GM23338 (cell line): ENCODE data around the gene INSM2. TPM values are rescaled to one million over a fixed set of nuclear protein-coding genes. Genes with fewer than 3 reads are reported as not detected.
A peak's percentile ranks its signal among the peaks of the same experiment; 100 is the strongest.

Experiments used
- ATAC-seq: fragments of 200-7000 bp; cut with Tn5 transposase; 3 replicates; pipeline ENCODE4 v1.9.1; 2020
- DNase-seq: peaks from one replicate; pipeline ENCODE4 v3.0.0-alpha.2; 2015; ENCODE audit warnings: low spot score
- H2AFZ ChIP-seq: fragments of 200-600 bp; sonication (generic); 2 replicates; pipeline ENCODE4 v1.8.0; 2016; ENCODE audit warnings: antibody characterized with exemption, mild to moderate bottlenecking, moderate library complexity
- H3F3A ChIP-seq: fragments of 200-600 bp; sonication (generic); replicated peaks from 2 replicates; pipeline ENCODE4 v1.8.0; 2017; ENCODE audit warnings: antibody characterized with exemption, mixed run types, low read depth
- H3K27ac ChIP-seq: fragments of 200-600 bp; sonication (generic); 2 replicates; pipeline ENCODE4 v1.6.1; 2016; ENCODE audit warnings: low read depth
- H3K27me3 ChIP-seq: fragments of 200-600 bp; sonication (generic); 2 replicates; pipeline ENCODE4 v1.8.0; 2016; ENCODE audit warnings: mild to moderate bottlenecking, mixed run types, moderate library complexity; ENCODE audit not compliant: insufficient read depth
- H3K36me3 ChIP-seq: fragments of 200-600 bp; sonication (generic); 2 replicates; pipeline ENCODE4 v1.8.0; 2016; ENCODE audit warnings: mild to moderate bottlenecking; ENCODE audit not compliant: insufficient read depth
- H3K4me1 ChIP-seq: fragments of 200-600 bp; sonication (generic); 2 replicates; pipeline ENCODE4 v1.8.0; 2016; ENCODE audit warnings: mild to moderate bottlenecking, moderate library complexity; ENCODE audit not compliant: insufficient read depth
- H3K4me2 ChIP-seq: fragments of 200-600 bp; sonication (generic); 2 replicates; pipeline ENCODE4 v1.7.1; 2017; ENCODE audit warnings: mixed run types
- H3K4me3 ChIP-seq: fragments of 200-600 bp; sonication (generic); 2 replicates; pipeline ENCODE4 v1.6.1; 2016; ENCODE audit warnings: mixed run types
- H3K79me2 ChIP-seq: fragments of 200-600 bp; sonication (generic); replicated peaks from 2 replicates; pipeline ENCODE4 v1.8.0; 2017; ENCODE audit warnings: mild to moderate bottlenecking; ENCODE audit not compliant: insufficient read depth
- H3K9me2 ChIP-seq: fragments of 200-600 bp; sonication (generic); 2 replicates; pipeline ENCODE4 v1.8.0; 2017; ENCODE audit not compliant: insufficient read depth
- H4K20me1 ChIP-seq: fragments of 200-600 bp; sonication (generic); replicated peaks from 2 replicates; pipeline ENCODE4 v1.8.0; 2017; ENCODE audit warnings: mild to moderate bottlenecking; ENCODE audit not compliant: insufficient read depth
- H3K27ac Mint-ChIP-seq: 2 replicates; pipeline ENCODE4 v1.8.0; 2020; ENCODE audit warnings: inconsistent platforms, mild to moderate bottlenecking, moderate library complexity, mixed read lengths
- H3K27me3 Mint-ChIP-seq: 3 replicates; pipeline ENCODE4 v1.8.0; 2022; ENCODE audit warnings: low read depth, mild to moderate bottlenecking, moderate library complexity, mixed read lengths, inconsistent platforms; ENCODE audit not compliant: insufficient read depth, poor library complexity
- H3K36me3 Mint-ChIP-seq: 3 replicates; pipeline ENCODE4 v1.8.0; 2021; ENCODE audit warnings: low read depth, mild to moderate bottlenecking, inconsistent platforms, moderate library complexity, mixed read lengths
- H3K4me1 Mint-ChIP-seq: 3 replicates; pipeline ENCODE4 v1.8.0; 2020; ENCODE audit warnings: mild to moderate bottlenecking, inconsistent platforms, mixed read lengths
- H3K4me3 Mint-ChIP-seq: 3 replicates; pipeline ENCODE4 v1.8.0; 2021; ENCODE audit warnings: moderate library complexity, mild to moderate bottlenecking, inconsistent platforms, mixed read lengths
- H3K9me3 Mint-ChIP-seq: 3 replicates; pipeline ENCODE4 v1.8.0; 2020; ENCODE audit warnings: moderate library complexity, mild to moderate bottlenecking, inconsistent platforms, mixed read lengths
- EZH2 ChIP-seq: fragments of 200-600 bp; sonication (generic); IDR thresholded peaks from one replicate; pipeline ENCODE4 v1.8.0; 2017; ENCODE audit warnings: antibody characterized with exemption, mild to moderate bottlenecking, low read depth; ENCODE audit not compliant: unreplicated experiment
- POLR2AphosphoS5 ChIP-seq: IDR thresholded peaks from 2 replicates; pipeline ENCODE4 v1.6.1; 2016; ENCODE audit warnings: antibody characterized with exemption, low read depth
- ZNF331 ChIP-seq: fragments of 250-450 bp; sonication (Bioruptor Pico); IDR thresholded peaks from 2 replicates; pipeline ENCODE4 v1.5.0; 2020; ENCODE audit warnings: low read depth, mild to moderate bottlenecking, moderate library complexity
- polyA plus RNA-seq: library from polyadenylated mRNA; unstranded; fragments of >200 nt; fragmentation: Nextera tagmentation; extraction: Ambion mirVana; gene quantifications from 2 replicates; pipeline ENCODE4 v1.2.1, GENCODE V29; 2016
- total RNA-seq: library from RNA; depleted of rRNA; stranded (reverse); fragments of >200 nt; shearing (Covaris generic); gene quantifications from 2 replicates; pipeline ENCODE4 v1.2.3, GENCODE V29; 2014
- TF ChIP-seq, protein P1 (sequence below): IDR thresholded peaks from 2 replicates; pipeline ENCODE4 v1.6.1; 2016; ENCODE audit warnings: antibody characterized with exemption
- TF ChIP-seq, protein P2 (sequence below): fragments of 250-450 bp; sonication (Bioruptor Pico); IDR thresholded peaks from 2 replicates; pipeline ENCODE4 v1.5.0; 2020; ENCODE audit warnings: mild to moderate bottlenecking, moderate library complexity
- TF ChIP-seq, protein P3 (sequence below): IDR thresholded peaks from one replicate; pipeline ENCODE4 v1.6.1; 2018; ENCODE audit warnings: antibody characterized with exemption; ENCODE audit not compliant: unreplicated experiment

INSM2 gene
- total and polyA plus RNA-seq, 2 experiments from 2014 or later = not detected

- Mint-ChIP-seq H3K4me3 (peak overlapping the region; percentile 53), H3K9me3 (no peaks in the 10 kb centered on the region), H3K27me3 (no peaks in the 10 kb centered on the region), H3K4me1 (peaks cover 19% of the 10 kb centered on the region), H3K27ac (peak overlapping the region; percentile 47; the same call in 1 of the 2 replicates), H3K36me3 (no peaks in the 10 kb centered on the region)
- Histone ChIP-seq H3K4me2 (peak overlapping the region; percentile 7; the same call in 1 of the 2 replicates), H3K36me3 (no peaks in the 10 kb centered on the region), H2AFZ (no peak overlapping the region), H3K4me1 (peaks cover 9% of the 10 kb centered on the region), H3K79me2 (no peaks in the 10 kb centered on the region), H3K4me3 (no peak overlapping the region), H4K20me1 (no peaks in the 10 kb centered on the region), H3K27me3 (no peaks in the 10 kb centered on the region), H3K27ac (no peak overlapping the region), H3K9me2 (no peaks in the 10 kb centered on the region), H3F3A (no peaks in the 10 kb centered on the region)
- peak; percentile 91 for ATAC-seq
- TF ChIP-seq ZNF331 (CRISPR knock-in tag) (no peak), EZH2 (no peak), POLR2AphosphoS5 (no peak)
- TF ChIP-seq, protein P1, sequence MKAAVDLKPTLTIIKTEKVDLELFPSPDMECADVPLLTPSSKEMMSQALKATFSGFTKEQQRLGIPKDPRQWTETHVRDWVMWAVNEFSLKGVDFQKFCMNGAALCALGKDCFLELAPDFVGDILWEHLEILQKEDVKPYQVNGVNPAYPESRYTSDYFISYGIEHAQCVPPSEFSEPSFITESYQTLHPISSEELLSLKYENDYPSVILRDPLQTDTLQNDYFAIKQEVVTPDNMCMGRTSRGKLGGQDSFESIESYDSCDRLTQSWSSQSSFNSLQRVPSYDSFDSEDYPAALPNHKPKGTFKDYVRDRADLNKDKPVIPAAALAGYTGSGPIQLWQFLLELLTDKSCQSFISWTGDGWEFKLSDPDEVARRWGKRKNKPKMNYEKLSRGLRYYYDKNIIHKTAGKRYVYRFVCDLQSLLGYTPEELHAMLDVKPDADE = no peak
- TF ChIP-seq, protein P2, sequence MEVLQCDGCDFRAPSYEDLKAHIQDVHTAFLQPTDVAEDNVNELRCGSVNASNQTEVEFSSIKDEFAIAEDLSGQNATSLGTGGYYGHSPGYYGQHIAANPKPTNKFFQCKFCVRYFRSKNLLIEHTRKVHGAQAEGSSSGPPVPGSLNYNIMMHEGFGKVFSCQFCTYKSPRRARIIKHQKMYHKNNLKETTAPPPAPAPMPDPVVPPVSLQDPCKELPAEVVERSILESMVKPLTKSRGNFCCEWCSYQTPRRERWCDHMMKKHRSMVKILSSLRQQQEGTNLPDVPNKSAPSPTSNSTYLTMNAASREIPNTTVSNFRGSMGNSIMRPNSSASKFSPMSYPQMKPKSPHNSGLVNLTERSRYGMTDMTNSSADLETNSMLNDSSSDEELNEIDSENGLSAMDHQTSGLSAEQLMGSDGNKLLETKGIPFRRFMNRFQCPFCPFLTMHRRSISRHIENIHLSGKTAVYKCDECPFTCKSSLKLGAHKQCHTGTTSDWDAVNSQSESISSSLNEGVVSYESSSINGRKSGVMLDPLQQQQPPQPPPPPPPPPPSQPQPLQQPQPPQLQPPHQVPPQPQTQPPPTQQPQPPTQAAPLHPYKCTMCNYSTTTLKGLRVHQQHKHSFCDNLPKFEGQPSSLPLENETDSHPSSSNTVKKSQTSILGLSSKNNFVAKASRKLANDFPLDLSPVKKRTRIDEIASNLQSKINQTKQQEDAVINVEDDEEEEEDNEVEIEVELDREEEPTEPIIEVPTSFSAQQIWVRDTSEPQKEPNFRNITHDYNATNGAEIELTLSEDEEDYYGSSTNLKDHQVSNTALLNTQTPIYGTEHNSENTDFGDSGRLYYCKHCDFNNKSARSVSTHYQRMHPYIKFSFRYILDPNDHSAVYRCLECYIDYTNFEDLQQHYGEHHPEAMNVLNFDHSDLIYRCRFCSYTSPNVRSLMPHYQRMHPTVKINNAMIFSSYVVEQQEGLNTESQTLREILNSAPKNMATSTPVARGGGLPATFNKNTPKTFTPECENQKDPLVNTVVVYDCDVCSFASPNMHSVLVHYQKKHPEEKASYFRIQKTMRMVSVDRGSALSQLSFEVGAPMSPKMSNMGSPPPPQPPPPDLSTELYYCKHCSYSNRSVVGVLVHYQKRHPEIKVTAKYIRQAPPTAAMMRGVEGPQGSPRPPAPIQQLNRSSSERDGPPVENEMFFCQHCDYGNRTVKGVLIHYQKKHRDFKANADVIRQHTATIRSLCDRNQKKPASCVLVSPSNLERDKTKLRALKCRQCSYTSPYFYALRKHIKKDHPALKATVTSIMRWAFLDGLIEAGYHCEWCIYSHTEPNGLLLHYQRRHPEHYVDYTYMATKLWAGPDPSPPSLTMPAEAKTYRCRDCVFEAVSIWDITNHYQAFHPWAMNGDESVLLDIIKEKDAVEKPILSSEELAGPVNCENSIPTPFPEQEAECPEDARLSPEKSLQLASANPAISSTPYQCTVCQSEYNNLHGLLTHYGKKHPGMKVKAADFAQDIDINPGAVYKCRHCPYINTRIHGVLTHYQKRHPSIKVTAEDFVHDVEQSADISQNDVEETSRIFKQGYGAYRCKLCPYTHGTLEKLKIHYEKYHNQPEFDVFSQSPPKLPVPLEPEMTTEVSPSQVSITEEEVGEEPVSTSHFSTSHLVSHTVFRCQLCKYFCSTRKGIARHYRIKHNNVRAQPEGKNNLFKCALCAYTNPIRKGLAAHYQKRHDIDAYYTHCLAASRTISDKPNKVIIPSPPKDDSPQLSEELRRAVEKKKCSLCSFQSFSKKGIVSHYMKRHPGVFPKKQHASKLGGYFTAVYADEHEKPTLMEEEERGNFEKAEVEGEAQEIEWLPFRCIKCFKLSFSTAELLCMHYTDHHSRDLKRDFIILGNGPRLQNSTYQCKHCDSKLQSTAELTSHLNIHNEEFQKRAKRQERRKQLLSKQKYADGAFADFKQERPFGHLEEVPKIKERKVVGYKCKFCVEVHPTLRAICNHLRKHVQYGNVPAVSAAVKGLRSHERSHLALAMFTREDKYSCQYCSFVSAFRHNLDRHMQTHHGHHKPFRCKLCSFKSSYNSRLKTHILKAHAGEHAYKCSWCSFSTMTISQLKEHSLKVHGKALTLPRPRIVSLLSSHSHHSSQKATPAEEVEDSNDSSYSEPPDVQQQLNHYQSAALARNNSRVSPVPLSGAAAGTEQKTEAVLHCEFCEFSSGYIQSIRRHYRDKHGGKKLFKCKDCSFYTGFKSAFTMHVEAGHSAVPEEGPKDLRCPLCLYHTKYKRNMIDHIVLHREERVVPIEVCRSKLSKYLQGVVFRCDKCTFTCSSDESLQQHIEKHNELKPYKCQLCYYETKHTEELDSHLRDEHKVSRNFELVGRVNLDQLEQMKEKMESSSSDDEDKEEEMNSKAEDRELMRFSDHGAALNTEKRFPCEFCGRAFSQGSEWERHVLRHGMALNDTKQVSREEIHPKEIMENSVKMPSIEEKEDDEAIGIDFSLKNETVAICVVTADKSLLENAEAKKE (CRISPR knock-in tag) = no peak
- TF ChIP-seq, protein P3, sequence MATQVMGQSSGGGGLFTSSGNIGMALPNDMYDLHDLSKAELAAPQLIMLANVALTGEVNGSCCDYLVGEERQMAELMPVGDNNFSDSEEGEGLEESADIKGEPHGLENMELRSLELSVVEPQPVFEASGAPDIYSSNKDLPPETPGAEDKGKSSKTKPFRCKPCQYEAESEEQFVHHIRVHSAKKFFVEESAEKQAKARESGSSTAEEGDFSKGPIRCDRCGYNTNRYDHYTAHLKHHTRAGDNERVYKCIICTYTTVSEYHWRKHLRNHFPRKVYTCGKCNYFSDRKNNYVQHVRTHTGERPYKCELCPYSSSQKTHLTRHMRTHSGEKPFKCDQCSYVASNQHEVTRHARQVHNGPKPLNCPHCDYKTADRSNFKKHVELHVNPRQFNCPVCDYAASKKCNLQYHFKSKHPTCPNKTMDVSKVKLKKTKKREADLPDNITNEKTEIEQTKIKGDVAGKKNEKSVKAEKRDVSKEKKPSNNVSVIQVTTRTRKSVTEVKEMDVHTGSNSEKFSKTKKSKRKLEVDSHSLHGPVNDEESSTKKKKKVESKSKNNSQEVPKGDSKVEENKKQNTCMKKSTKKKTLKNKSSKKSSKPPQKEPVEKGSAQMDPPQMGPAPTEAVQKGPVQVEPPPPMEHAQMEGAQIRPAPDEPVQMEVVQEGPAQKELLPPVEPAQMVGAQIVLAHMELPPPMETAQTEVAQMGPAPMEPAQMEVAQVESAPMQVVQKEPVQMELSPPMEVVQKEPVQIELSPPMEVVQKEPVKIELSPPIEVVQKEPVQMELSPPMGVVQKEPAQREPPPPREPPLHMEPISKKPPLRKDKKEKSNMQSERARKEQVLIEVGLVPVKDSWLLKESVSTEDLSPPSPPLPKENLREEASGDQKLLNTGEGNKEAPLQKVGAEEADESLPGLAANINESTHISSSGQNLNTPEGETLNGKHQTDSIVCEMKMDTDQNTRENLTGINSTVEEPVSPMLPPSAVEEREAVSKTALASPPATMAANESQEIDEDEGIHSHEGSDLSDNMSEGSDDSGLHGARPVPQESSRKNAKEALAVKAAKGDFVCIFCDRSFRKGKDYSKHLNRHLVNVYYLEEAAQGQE = no peak
- DNase-seq = peak; percentile 45
Measured at GRCh38 chr14:35558680-35559079, 24.7 kb downstream of the INSM2 start.
